DND-41 (cell line): ENCODE results near the gene SLC2A13.

Source experiments
- ATAC-seq: fragments of 200-7000 bp; cut with Tn5 transposase; 3 replicates; pipeline ENCODE4 v1.9.1; 2021; ENCODE audit warnings: low read depth; ENCODE audit not compliant: insufficient read depth
- DNase-seq: peaks from one replicate; pipeline ENCODE4 v3.0.0-alpha.2; 2020
- H2AFZ ChIP-seq: 2 replicates; pipeline ENCODE4 v1.6.0; 2012; ENCODE audit warnings: low read depth, low read length
- H3K27ac ChIP-seq: 2 replicates; pipeline ENCODE4 v1.5.1; 2012; ENCODE audit warnings: low read length, inconsistent platforms
- H3K27me3 ChIP-seq: fragments of 200-600 bp; sonication (generic); 2 replicates; pipeline ENCODE4 v1.6.0; 2012; ENCODE audit warnings: low read length, mild to moderate bottlenecking, inconsistent platforms; ENCODE audit not compliant: insufficient read depth, poor library complexity
- H3K36me3 ChIP-seq: 2 replicates; pipeline ENCODE4 v1.5.1; 2012; ENCODE audit warnings: low read length, inconsistent platforms; ENCODE audit not compliant: insufficient read depth
- H3K4me1 ChIP-seq: 2 replicates; pipeline ENCODE4 v1.5.1; 2012; ENCODE audit warnings: mild to moderate bottlenecking, low read length; ENCODE audit not compliant: insufficient read depth
- H3K4me2 ChIP-seq: 2 replicates; pipeline ENCODE4 v1.6.0; 2012; ENCODE audit warnings: mild to moderate bottlenecking, moderate library complexity, low read length, inconsistent platforms; ENCODE audit not compliant: insufficient read depth
- H3K4me3 ChIP-seq, 2 experiments: fragments of 200-600 bp in 1 of 2; shearing (Covaris generic) in 1 of 2; 2 replicates each; pipeline ENCODE4 v1.5.1; 2012 to 2016; ENCODE audit warnings: inconsistent platforms in 2 of 2, low read length in 2 of 2, mild to moderate bottlenecking in 2 of 2, low read depth in 1 of 2, moderate library complexity in 1 of 2
- H3K79me2 ChIP-seq: 2 replicates; pipeline ENCODE4 v1.6.0; 2012; ENCODE audit warnings: low read length, inconsistent platforms; ENCODE audit not compliant: insufficient read depth
- H3K9ac ChIP-seq: 2 replicates; pipeline ENCODE4 v1.6.0; 2012; ENCODE audit warnings: low read depth, mild to moderate bottlenecking, inconsistent platforms, low read length, moderate library complexity
- H3K9me3 ChIP-seq: 2 replicates; pipeline ENCODE4 v1.5.1; 2012; ENCODE audit warnings: low read length, moderate library complexity, mild to moderate bottlenecking, inconsistent platforms; ENCODE audit not compliant: insufficient read depth, severe bottlenecking
- H4K20me1 ChIP-seq: 2 replicates; pipeline ENCODE4 v1.6.0; 2012; ENCODE audit warnings: low read length; ENCODE audit not compliant: insufficient read depth
- EZH2 ChIP-seq: IDR thresholded peaks from 3 replicates; pipeline ENCODE4 v1.6.1; 2012; ENCODE audit warnings: borderline replicate concordance, low read depth, mild to moderate bottlenecking, moderate library complexity, low read length, inconsistent platforms; ENCODE audit not compliant: severe bottlenecking
- TF ChIP-seq, protein P1 (sequence below): IDR thresholded peaks from 2 replicates; pipeline ENCODE4 v1.5.1; 2012; ENCODE audit warnings: borderline replicate concordance, low read length, moderate library complexity, mild to moderate bottlenecking; ENCODE audit not compliant: poor library complexity, severe bottlenecking; ENCODE audit errors: extremely low read depth

Gene SLC2A13

GRCh38 chr12:40000884-40001283 lies 105.0 kb downstream of the SLC2A13 start:
- Histone ChIP-seq H2AFZ (no peak overlapping the region), H3K9me3 (peaks cover 10% of the 10 kb centered on the region), H3K36me3 (no peaks in the 10 kb centered on the region), H4K20me1 (no peaks in the 10 kb centered on the region), H3K27ac (no peak overlapping the region), H3K9ac (no peak overlapping the region), H3K79me2 (no peaks in the 10 kb centered on the region), H3K4me3 (no peak overlapping the region), H3K4me1 (no peaks in the 10 kb centered on the region), H3K4me2 (no peak overlapping the region), H3K27me3 (no peaks in the 10 kb centered on the region)
- TF ChIP-seq EZH2: no peak
- TF ChIP-seq, protein P1, sequence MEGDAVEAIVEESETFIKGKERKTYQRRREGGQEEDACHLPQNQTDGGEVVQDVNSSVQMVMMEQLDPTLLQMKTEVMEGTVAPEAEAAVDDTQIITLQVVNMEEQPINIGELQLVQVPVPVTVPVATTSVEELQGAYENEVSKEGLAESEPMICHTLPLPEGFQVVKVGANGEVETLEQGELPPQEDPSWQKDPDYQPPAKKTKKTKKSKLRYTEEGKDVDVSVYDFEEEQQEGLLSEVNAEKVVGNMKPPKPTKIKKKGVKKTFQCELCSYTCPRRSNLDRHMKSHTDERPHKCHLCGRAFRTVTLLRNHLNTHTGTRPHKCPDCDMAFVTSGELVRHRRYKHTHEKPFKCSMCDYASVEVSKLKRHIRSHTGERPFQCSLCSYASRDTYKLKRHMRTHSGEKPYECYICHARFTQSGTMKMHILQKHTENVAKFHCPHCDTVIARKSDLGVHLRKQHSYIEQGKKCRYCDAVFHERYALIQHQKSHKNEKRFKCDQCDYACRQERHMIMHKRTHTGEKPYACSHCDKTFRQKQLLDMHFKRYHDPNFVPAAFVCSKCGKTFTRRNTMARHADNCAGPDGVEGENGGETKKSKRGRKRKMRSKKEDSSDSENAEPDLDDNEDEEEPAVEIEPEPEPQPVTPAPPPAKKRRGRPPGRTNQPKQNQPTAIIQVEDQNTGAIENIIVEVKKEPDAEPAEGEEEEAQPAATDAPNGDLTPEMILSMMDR: no peak
- ATAC-seq (no peak), DNase-seq (no peak)

- H4K20me1 ChIP-seq: no peaks in the 10 kb centered on the region
- DNase-seq (no peak), ATAC-seq (no peak)
- peaks cover 2% of the 10 kb centered on the region for H3K9me3 ChIP-seq
- no peak overlapping the region for H3K4me2 ChIP-seq
- H3K27ac ChIP-seq: no peak overlapping the region
- H3K4me1 ChIP-seq: no peaks in the 10 kb centered on the region
- TF ChIP-seq, protein P1: no peak
- TF ChIP-seq EZH2: no peak
- H3K79me2 ChIP-seq: no peaks in the 10 kb centered on the region
- no peak overlapping the region for H2AFZ ChIP-seq
- H3K4me3 ChIP-seq: no peak overlapping the region
- H3K9ac ChIP-seq: no peak overlapping the region
- H3K27me3 ChIP-seq: no peaks in the 10 kb centered on the region
- no peaks in the 10 kb centered on the region for H3K36me3 ChIP-seq
Observed at GRCh38 chr12:39993268-39993667, 112.6 kb downstream of the SLC2A13 start.

DNA sequence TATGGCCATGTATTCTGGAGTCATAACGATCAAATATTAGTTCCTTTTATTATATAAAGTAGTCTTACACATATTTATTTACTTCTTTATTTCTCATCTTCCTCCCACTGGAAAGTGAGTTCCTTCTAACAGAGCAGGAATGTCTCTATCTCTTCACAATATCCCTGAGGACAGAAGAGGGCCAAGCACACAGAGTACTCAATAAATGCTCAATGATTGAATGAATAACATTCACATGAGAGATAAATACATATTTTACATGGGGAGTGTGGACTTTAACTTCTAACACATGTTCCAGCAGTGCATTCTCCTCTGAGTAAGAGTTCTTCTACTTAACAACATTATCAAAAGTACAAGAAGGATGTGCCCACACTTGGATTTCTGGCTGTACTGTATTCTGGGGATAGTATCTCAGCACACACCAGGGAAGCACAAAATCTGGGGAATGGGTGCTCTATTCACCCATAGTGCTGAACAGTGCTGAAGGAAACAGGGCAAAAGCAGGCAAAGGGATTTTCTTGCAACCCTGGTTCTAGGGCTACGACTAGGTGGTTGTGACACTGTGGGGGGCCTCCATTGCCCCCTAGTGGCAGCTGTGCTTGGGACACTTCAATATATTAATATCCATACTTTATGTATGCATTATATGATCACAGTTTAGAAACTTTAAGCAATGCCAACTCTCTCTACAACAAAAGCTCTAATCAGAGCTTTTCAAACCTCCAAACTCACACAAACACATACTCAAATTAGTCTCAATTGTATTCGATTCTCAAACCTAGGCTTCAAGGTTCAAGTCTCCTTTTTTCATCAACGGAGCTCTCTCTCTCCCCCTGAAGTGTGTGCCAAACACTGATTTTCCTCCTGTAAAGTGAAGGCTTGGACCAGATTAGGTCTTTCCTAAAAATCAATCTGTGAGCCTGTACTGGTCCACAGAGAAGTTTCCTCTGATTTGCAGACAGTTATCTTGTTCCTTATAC lies 115.5 kb downstream of the SLC2A13 start:
- DNase-seq (peak; percentile 16), ATAC-seq (peak; percentile 52; the same call in 1 of the 3 replicates)
- Histone ChIP-seq H3K79me2 (no peaks in the 10 kb centered on the region), H3K4me3 (no peak overlapping the region), H3K9ac (no peak overlapping the region), H3K4me2 (no peak overlapping the region), H3K27ac (no peak overlapping the region), H3K9me3 (no peaks in the 10 kb centered on the region), H3K36me3 (no peaks in the 10 kb centered on the region), H3K27me3 (no peaks in the 10 kb centered on the region), H4K20me1 (no peaks in the 10 kb centered on the region), H2AFZ (no peak overlapping the region), H3K4me1 (no peaks in the 10 kb centered on the region)
- TF ChIP-seq EZH2: no peak
- TF ChIP-seq, protein P1: peak; percentile 64
